ENCODE measurements around the gene FRMD1.

DNA sequence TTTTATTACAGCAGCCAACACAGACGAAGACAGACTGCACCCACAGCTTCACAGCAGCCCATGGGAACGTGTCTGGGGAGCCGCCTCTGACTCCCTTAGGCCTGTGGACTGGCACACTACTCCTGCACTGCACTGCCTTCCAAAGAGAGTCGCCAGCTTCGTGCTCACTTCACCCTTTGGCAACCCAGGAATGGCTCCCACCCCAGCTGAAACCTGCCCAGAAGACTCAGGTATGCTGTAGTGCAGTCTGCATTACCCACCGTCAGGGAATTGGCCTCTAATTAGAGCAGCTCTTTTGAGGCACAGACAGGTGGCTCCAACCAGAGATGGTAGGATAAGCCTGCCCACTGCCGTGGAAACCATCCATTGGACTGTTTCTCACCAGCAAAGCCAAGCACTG, 39.9 kb upstream of the FRMD1 start:
- TF ChIP-seq CTCF (conservative IDR thresholded peaks at IDR 0.05 in 1 of 2, IDR thresholded peaks at IDR 0.05 in 1 of 2; ENCODE audit: extremely low read depth in 1 of 2, insufficient read depth in 1 of 2, low read depth in 1 of 2, low read length in 2 of 2), result no peak
- no peak for TF ChIP-seq EZH2 (IDR thresholded peaks at IDR 0.05; ENCODE audit: borderline replicate concordance, low read length)

Data from mammary epithelial cell (primary cell).